ENCODE results near the gene RFC4. TPM values are rescaled to one million over a fixed set of nuclear protein-coding genes. Genes with fewer than 3 reads are reported as not detected.
"Not testable (repeated sequence)": the region's sequence is repeated elsewhere in the genome, so short reads cannot be mapped to it uniquely, and the experiment has no call there.

Gene RFC4
- total RNA-seq, 4 donors from 2014 or later: 6.1 to 26.4 (median 10.6) TPM

GRCh38 chr3:186814100-186814499 lies 7.8 kb upstream of the RFC4 start:
- no peak for TF ChIP-seq CTCF (IDR thresholded peaks at IDR 0.05)
- no peak for TF ChIP-seq POLR2A (IDR thresholded peaks at IDR 0.05)
- no peak overlapping the region for H3K27ac ChIP-seq
- no peaks in the 10 kb centered on the region for H3K27me3 ChIP-seq
- H3K9me3 ChIP-seq: no peaks in the 10 kb centered on the region
- DNase-seq: no peak
- no peaks in the 10 kb centered on the region for H3K4me1 ChIP-seq
- H3K36me3 ChIP-seq: no peaks in the 10 kb centered on the region
- H3K4me3 ChIP-seq: no peak overlapping the region

- not testable (repeated sequence) for H3K27me3 ChIP-seq, H3K4me3 ChIP-seq, DNase-seq, H3K27ac ChIP-seq, H3K4me1 ChIP-seq, H3K36me3 ChIP-seq, H3K9me3 ChIP-seq
Measured at GRCh38 chr3:186811313-186811712, 5.0 kb upstream of the RFC4 start.

- Histone ChIP-seq H3K4me1 (peaks cover 0 to 10% (median 2%) of the 10 kb centered on the region in 4 donors), H3K27me3 (no peaks in the 10 kb centered on the region), H3K9me3 (no peaks in the 10 kb centered on the region), H3K36me3 (no peaks in the 10 kb centered on the region), H3K4me3 (no peak overlapping the region), H3K27ac (no peak overlapping the region)
- DNase-seq: no peak
- TF ChIP-seq POLR2A (IDR thresholded peaks at IDR 0.05) (no peak), CTCF (IDR thresholded peaks at IDR 0.05) (no peak)
Measured at GRCh38 chr3:186810336-186810996, 4.2 kb upstream of the RFC4 start.

- H3K9me3 ChIP-seq: no peaks in the 10 kb centered on the region
- no peak for DNase-seq
- H3K36me3 ChIP-seq: peaks cover 0 to 12% (median 0%) of the 10 kb centered on the region in 3 donors
- peak overlapping the region in 3 of 4 donors; percentile 83 to 87 (median 83) for H3K27ac ChIP-seq
- H3K4me1 ChIP-seq: peaks cover 0 to 16% (median 3%) of the 10 kb centered on the region in 4 donors
- peak overlapping the region; percentile 60 to 90 (median 73) for H3K4me3 ChIP-seq
- TF ChIP-seq POLR2A (IDR thresholded peaks at IDR 0.05): no peak
- no peak for TF ChIP-seq CTCF (IDR thresholded peaks at IDR 0.05)
- H3K27me3 ChIP-seq: no peaks in the 10 kb centered on the region
Measured at GRCh38 chr3:186807231-186807630, 949 bp upstream of the RFC4 start.

- not testable (repeated sequence) for H3K4me3 ChIP-seq, H3K9me3 ChIP-seq, DNase-seq, H3K27ac ChIP-seq, H3K27me3 ChIP-seq
- peaks cover 0 to 16% (median 3%) of the 10 kb centered on the region in 4 donors for H3K4me1 ChIP-seq
- peaks cover 0 to 16% (median 0%) of the 10 kb centered on the region in 3 donors for H3K36me3 ChIP-seq
Measured at GRCh38 chr3:186803447-186803846, 2.8 kb downstream of the RFC4 start.

DNA sequence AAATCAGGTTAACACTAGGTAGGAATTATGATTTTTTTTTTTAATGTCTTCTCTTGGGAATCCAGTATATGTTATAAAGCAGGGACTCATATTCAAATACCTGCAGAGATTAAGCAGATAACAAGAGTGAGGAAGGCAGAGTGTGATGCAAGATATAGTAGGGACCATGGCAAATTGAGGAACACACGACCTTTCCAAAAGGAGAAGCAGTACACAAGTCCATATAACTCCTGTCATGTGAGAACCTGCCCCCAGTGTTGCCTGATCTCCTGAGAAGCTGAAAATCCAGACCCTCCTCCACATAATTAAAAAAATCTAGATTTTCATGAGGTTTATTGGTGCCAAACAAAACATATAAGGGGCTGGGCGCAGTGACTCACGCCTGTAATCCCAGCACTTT lies 3.6 kb downstream of the RFC4 start:
- Histone ChIP-seq H3K4me1 (peaks cover 0 to 16% (median 3%) of the 10 kb centered on the region in 4 donors), H3K9me3 (no peaks in the 10 kb centered on the region), H3K27me3 (no peaks in the 10 kb centered on the region), H3K27ac (no peak overlapping the region), H3K4me3 (no peak overlapping the region), H3K36me3 (peaks cover 0 to 16% (median 0%) of the 10 kb centered on the region in 3 donors)
- TF ChIP-seq CTCF (IDR thresholded peaks at IDR 0.05): no peak
- no peak for TF ChIP-seq POLR2A (IDR thresholded peaks at IDR 0.05)
- DNase-seq: no peak

DNA sequence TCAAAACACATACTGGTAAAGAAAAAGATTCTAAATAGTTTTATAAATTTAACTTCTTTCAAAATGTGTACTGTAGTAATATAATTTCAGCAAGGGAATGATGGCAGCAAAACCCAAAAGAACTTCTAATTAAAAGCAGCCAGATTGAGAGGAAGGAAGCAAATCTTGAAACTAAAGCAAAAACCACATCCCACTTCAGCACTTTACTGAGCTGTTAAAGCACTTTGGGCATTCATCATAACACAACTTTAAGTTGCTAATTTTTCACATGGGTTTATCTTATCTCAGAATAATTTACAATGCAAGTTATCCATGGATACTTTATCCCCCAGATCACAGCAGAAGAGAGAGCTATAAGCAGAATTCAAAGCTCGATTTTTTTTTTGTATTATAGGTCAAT lies 6.0 kb downstream of the RFC4 start:
- no peak for DNase-seq
- TF ChIP-seq CTCF (IDR thresholded peaks at IDR 0.05) (no peak), POLR2A (IDR thresholded peaks at IDR 0.05) (no peak)
- Histone ChIP-seq H3K27ac (no peak overlapping the region), H3K9me3 (no peaks in the 10 kb centered on the region), H3K4me3 (no peak overlapping the region), H3K4me1 (peaks cover 0 to 4% (median under 1%) of the 10 kb centered on the region in 4 donors), H3K27me3 (no peaks in the 10 kb centered on the region), H3K36me3 (peaks cover 0 to 31% (median 0%) of the 10 kb centered on the region in 3 donors)

Measured in Peyer's patch (tissue), 4 donors.